HepG2 (cell line): ENCODE measurements around the gene SLC25A11. TPM values are rescaled to one million over a fixed set of nuclear protein-coding genes. Genes with fewer than 3 reads are reported as not detected.

Experiments
- ARNTL ChIP-seq: sonication (generic); formaldehyde crosslinking; IDR thresholded peaks from 2 replicates; pipeline ENCODE4 v1.4.0; 2020; ENCODE audit warnings: mild to moderate bottlenecking, missing genetic modification reagents
- ASH2L ChIP-seq: fragments of 300-600, 200-600 bp; sonication (generic); IDR thresholded peaks from 2 replicates; pipeline ENCODE4 v1.7.0; 2017; ENCODE audit warnings: low read depth, mild to moderate bottlenecking, moderate library complexity, mixed read lengths, low read length; ENCODE audit not compliant: insufficient read length
- BORCS8-MEF2B ChIP-seq: sonication (generic); formaldehyde crosslinking; IDR thresholded peaks from 2 replicates; pipeline ENCODE4 v1.8.0; 2022; ENCODE audit warnings: mild to moderate bottlenecking, missing genetic modification reagents
- CEBPG ChIP-seq: IDR thresholded peaks from 2 replicates; pipeline ENCODE4 v1.6.1; 2016
- DR1 ChIP-seq: sonication (generic); formaldehyde crosslinking; IDR thresholded peaks from 2 replicates; pipeline ENCODE4 v1.8.0; 2021; ENCODE audit warnings: mild to moderate bottlenecking, missing genetic modification reagents, inconsistent platforms
- GABPA ChIP-seq, 2 experiments: IDR thresholded peaks; 2 replicates each; pipeline ENCODE4 v1.6.1; 2011 to 2016; ENCODE audit warnings: low read depth in 2 of 2, low read length in 1 of 2, missing biosample characterization in 1 of 2, missing genetic modification characterization in 1 of 2
- GPBP1L1 ChIP-seq: sonication (generic); formaldehyde crosslinking; IDR thresholded peaks from 2 replicates; pipeline ENCODE4 v1.5.0; 2020; ENCODE audit warnings: mild to moderate bottlenecking, missing genetic modification reagents
- JDP2 ChIP-seq: sonication (generic); formaldehyde crosslinking; IDR thresholded peaks from 2 replicates; pipeline ENCODE4 v1.8.1; 2022; ENCODE audit warnings: missing genetic modification reagents, borderline replicate concordance
- LCORL ChIP-seq, 2 experiments: fragments of 450-650 bp in 1 of 2; sonication (generic) in 1 of 2; formaldehyde crosslinking in 1 of 2; IDR thresholded peaks; 2 replicates each; pipeline versions ENCODE4 v1.5.0 to v1.6.1; 2017 to 2020; ENCODE audit warnings: antibody characterized with exemption in 1 of 2, missing genetic modification reagents in 1 of 2
- MBD4 ChIP-seq: IDR thresholded peaks from 2 replicates; pipeline ENCODE4 v1.6.1; 2012; ENCODE audit warnings: low read length, inconsistent platforms, borderline replicate concordance
- PRDM10 ChIP-seq: sonication (generic); formaldehyde crosslinking; IDR thresholded peaks from 2 replicates; pipeline ENCODE4 v1.4.0; 2020; ENCODE audit warnings: low read depth, missing genetic modification reagents
- SUZ12 ChIP-seq: fragments of 150-350 bp; IDR thresholded peaks from 2 replicates; pipeline ENCODE4 v1.6.1; 2014; ENCODE audit warnings: low read depth, low read length
- TFE3 ChIP-seq: IDR thresholded peaks from 2 replicates; pipeline ENCODE4 v1.6.1; 2016
- TRAFD1 ChIP-seq: sonication (generic); formaldehyde crosslinking; IDR thresholded peaks from 2 replicates; pipeline ENCODE4 v1.5.1; 2020; ENCODE audit warnings: missing genetic modification reagents, mild to moderate bottlenecking, borderline replicate concordance
- ZBTB7A ChIP-seq: sonication (generic); formaldehyde crosslinking; IDR thresholded peaks from 2 replicates; pipeline ENCODE4 v1.8.0; 2022; ENCODE audit warnings: mild to moderate bottlenecking, missing genetic modification reagents
- ZNF263 ChIP-seq: sonication (generic); formaldehyde crosslinking; IDR thresholded peaks from 2 replicates; pipeline ENCODE4 v1.4.0; 2020; ENCODE audit warnings: missing genetic modification reagents
- ZNF543 ChIP-seq: sonication (generic); formaldehyde crosslinking; IDR thresholded peaks from 2 replicates; pipeline ENCODE4 v1.4.0; 2020; ENCODE audit warnings: mild to moderate bottlenecking, missing genetic modification reagents
- ZNF800 ChIP-seq: sonication (generic); formaldehyde crosslinking; IDR thresholded peaks from 2 replicates; pipeline ENCODE4 v1.4.0; 2020; ENCODE audit warnings: missing genetic modification reagents
- polyA plus RNA-seq, 8 experiments: library from polyadenylated mRNA; depleted of rRNA in 3 of 8; stranded (reverse) in 7 of 8; unstranded in 1 of 8; fragments of >200 nt; fragmentation: Illumina TruSeq in 4 of 8; extraction: Trizol in 4 of 8; gene quantifications; 2 replicates each; pipeline versions ENCODE4 v1.2.1 to v1.2.3, GENCODE V29; 2011 to 2016; ENCODE audit warnings: low read depth in 4 of 8, missing spikeins in 1 of 8, mixed read lengths in 1 of 8; ENCODE audit not compliant: insufficient read depth in 1 of 8
- total RNA-seq, 5 experiments: library from RNA; depleted of rRNA; stranded (reverse); fragments of >200 nt; fragmentation: Illumina TruSeq; extraction: Trizol; gene quantifications; 2 replicates each; pipeline ENCODE4 v1.2.3, GENCODE V29; 2016; ENCODE audit warnings: low read depth in 1 of 5

SLC25A11 gene
- total and polyA plus RNA-seq, 2 of the 13 experiments (the other 11 are each of a cell fraction or from before 2014, with no cell fraction given), result 35.4 to 47.2 TPM

- TF ChIP-seq ZNF543 (CRISPR knock-in tag), result 0 out of 2 replicates have a peak, but pooled peaks have one; percentile 34
- peak; percentile 68 for TF ChIP-seq ASH2L
- no peak for TF ChIP-seq LCORL (IDR thresholded peaks at IDR 0.05)
- TF ChIP-seq LCORL (CRISPR knock-in tag; IDR thresholded peaks at IDR 0.05), result no peak
- TF ChIP-seq GABPA (IDR thresholded peaks at IDR 0.05; ENCODE audit: low read depth, low read length), result no peak
- TF ChIP-seq GABPA (CRISPR knock-in tag; IDR thresholded peaks at IDR 0.05; ENCODE audit: low read depth), result no peak; the same call in none of the 2 replicates
- no peak for TF ChIP-seq SUZ12
- no peak for TF ChIP-seq ZBTB7A
- TF ChIP-seq PRDM10 (CRISPR knock-in tag), result 0 out of 2 replicates have a peak, but pooled peaks have one; percentile 35
- peak; percentile 58 for TF ChIP-seq DR1 (CRISPR knock-in tag)
- TF ChIP-seq JDP2 (CRISPR knock-in tag), result no peak
- no peak for TF ChIP-seq ZNF263
- no peak for TF ChIP-seq BORCS8-MEF2B
- TF ChIP-seq TRAFD1 (CRISPR knock-in tag), result no peak
- TF ChIP-seq ZNF800 (CRISPR knock-in tag), result no peak; the same call in 1 of the 2 replicates
- no peak for TF ChIP-seq GPBP1L1
- peak; percentile 17; the same call in 1 of the 2 replicates for TF ChIP-seq CEBPG (CRISPR knock-in tag)
- TF ChIP-seq TFE3 (CRISPR knock-in tag), result no peak
- TF ChIP-seq MBD4, result no peak
- peak; percentile 48; the same call in 1 of the 2 replicates for TF ChIP-seq ARNTL (CRISPR knock-in tag)
These were observed at the start of gene SLC25A11, which contains the start of gene RNF167 (continued) for GRCh38 chr17:4939796-4940554.
